Gastroesophageal sphincter (tissue), 4 donors: ENCODE data around the gene PLAU. TPM values are rescaled to one million over a fixed set of nuclear protein-coding genes. Genes with fewer than 3 reads are reported as not detected.
"Not testable (repeated sequence)": the region's sequence is repeated elsewhere in the genome, so short reads cannot be mapped to it uniquely, and the experiment has no call there.

Source experiments
- ATAC-seq: fragments of 150-250 bp; one replicate; pipeline ENCODE4 v1.9.1; 2016; ENCODE audit warnings: mild to moderate bottlenecking, moderate library complexity
- H3K27ac ChIP-seq, 4 donors: fragments of 200-600 bp; sonication (generic) in 3 of 4; 1 replicate in 3 of 4; 2 replicates in 1 of 4; pipeline ENCODE4 v1.5.1; 2016 to 2019
- H3K27me3 ChIP-seq: fragments of 200-600 bp; sonication (generic); one replicate; pipeline ENCODE4 v1.5.1; 2019
- H3K36me3 ChIP-seq, 2 donors: fragments of 200-600 bp; sonication (generic); one replicate each; pipeline ENCODE4 v1.5.1; 2019; ENCODE audit warnings: control low read depth in 1 of 2
- H3K4me1 ChIP-seq, 3 donors: fragments of 200-600 bp; sonication (generic); 1 replicate in 2 of 3; 2 replicates in 1 of 3; pipeline ENCODE4 v1.5.1; 2016 to 2019; ENCODE audit warnings: control low read depth in 2 of 3
- H3K4me3 ChIP-seq, 2 donors: fragments of 200-600 bp; sonication (generic); one replicate each; pipeline ENCODE4 v1.5.1; 2019; ENCODE audit warnings: mild to moderate bottlenecking in 1 of 2, moderate library complexity in 1 of 2
- H3K9me3 ChIP-seq, 3 donors: fragments of 200-600 bp; sonication (generic); one replicate each; pipeline ENCODE4 v1.5.1; 2017 to 2019; ENCODE audit warnings: control low read depth in 2 of 3
- EP300 ChIP-seq: sonication (generic); formaldehyde crosslinking; IDR thresholded peaks from one replicate; pipeline ENCODE4 v1.6.1; 2017; ENCODE audit warnings: antibody characterized with exemption, mild to moderate bottlenecking
- POLR2A ChIP-seq, 2 donors: fragments of 450-650 bp; IDR thresholded peaks; one replicate each; pipeline ENCODE4 v1.6.1; 2017; ENCODE audit warnings: antibody characterized with exemption in 2 of 2, mild to moderate bottlenecking in 2 of 2, moderate library complexity in 1 of 2
- POLR2AphosphoS5 ChIP-seq: sonication (generic); formaldehyde crosslinking; IDR thresholded peaks from one replicate; pipeline ENCODE4 v1.6.1; 2017; ENCODE audit warnings: antibody characterized with exemption
- WGBS, 2 donors: methylation state at CpG; one replicate each; pipeline ENCODE4 v1.1.5; 2018; ENCODE audit warnings: low coverage in 1 of 2; 5-methylcytosine and 5-hydroxymethylcytosine counted together
- total RNA-seq, 4 donors: library from RNA; depleted of rRNA; stranded (reverse); fragments of >200 nt; gene quantifications; one replicate each; pipeline ENCODE4 v1.1.0, GENCODE V29; 2016
- TF ChIP-seq, protein P1 (sequence below), 4 experiments: fragments of 200-600 bp in 2 of 4; fragments of 450-650 bp in 2 of 4; sonication (generic) in 1 of 4; IDR thresholded peaks; one replicate each; pipeline ENCODE4 v1.5.1; 2017 to 2019; ENCODE audit warnings: antibody characterized with exemption in 4 of 4, mild to moderate bottlenecking in 2 of 4, moderate library complexity in 2 of 4

Gene PLAU
- total RNA-seq, 4 donors from 2014 or later, result 1.1 to 43.3 (median 8.3) TPM

DNA sequence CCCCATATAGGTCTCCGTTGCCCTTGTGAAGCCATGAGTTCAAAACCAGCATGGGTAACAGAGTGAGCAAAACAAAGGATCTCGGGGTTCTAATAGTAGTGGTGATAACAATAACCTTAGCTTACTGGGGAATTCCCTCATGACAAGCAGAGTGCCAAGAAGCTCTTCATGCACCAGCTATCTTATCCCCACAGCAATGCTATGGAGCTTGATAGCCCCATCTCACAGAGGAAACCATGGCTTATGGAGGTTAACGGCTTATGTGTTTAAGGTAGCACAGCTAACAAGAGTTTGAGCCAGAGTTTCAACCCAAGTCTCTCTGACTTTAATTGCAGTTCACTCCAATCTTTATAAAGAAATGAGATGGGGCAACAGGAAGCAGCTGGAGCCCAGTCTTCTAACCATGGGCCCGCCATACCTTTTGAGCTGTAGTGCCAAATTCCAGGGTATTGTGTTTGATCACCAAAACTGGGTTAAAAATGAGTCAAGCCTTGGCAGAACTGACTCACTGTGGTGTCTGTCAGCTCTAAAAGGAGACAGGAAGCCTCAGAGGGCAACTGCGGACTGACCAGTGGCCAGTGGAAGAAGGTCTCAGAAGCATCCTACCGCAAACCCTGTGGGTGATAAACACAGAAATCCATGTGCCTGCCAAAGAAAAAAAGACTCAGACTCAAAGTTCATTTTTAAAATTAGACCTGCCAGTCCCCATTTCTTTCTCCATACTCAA, 16.5 kb upstream of the PLAU start:
- no peaks in the 10 kb centered on the region for H3K9me3 ChIP-seq
- no peak overlapping the region for H3K4me3 ChIP-seq
- TF ChIP-seq, protein P1, sequence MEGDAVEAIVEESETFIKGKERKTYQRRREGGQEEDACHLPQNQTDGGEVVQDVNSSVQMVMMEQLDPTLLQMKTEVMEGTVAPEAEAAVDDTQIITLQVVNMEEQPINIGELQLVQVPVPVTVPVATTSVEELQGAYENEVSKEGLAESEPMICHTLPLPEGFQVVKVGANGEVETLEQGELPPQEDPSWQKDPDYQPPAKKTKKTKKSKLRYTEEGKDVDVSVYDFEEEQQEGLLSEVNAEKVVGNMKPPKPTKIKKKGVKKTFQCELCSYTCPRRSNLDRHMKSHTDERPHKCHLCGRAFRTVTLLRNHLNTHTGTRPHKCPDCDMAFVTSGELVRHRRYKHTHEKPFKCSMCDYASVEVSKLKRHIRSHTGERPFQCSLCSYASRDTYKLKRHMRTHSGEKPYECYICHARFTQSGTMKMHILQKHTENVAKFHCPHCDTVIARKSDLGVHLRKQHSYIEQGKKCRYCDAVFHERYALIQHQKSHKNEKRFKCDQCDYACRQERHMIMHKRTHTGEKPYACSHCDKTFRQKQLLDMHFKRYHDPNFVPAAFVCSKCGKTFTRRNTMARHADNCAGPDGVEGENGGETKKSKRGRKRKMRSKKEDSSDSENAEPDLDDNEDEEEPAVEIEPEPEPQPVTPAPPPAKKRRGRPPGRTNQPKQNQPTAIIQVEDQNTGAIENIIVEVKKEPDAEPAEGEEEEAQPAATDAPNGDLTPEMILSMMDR (IDR thresholded peaks at IDR 0.05), result no peak
- TF ChIP-seq POLR2A (IDR thresholded peaks at IDR 0.05) (no peak), POLR2AphosphoS5 (no peak), EP300 (no peak)

DNA sequence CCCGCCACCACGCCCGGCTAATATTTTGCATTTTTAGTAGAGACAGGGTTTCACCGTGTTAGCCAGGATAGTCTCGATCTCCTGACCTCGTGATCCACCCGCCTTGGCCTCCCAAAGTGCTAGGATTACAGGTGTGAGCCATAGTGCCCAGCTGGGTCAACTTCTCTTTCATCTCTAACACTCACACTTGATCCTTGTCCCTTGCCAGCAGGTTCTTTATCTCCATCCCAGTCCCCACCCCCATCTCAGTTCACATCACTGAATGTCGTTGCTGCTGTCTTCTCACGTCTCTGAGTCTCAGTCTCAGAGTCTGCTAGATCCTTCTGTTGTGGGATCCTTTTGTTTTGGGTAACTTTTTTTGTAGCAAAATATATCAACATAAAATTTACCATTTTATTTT, 15.6 kb upstream of the PLAU start:
- H3K27me3 ChIP-seq, H3K9me3 ChIP-seq, ATAC-seq, H3K4me1 ChIP-seq, H3K36me3 ChIP-seq, H3K27ac ChIP-seq, H3K4me3 ChIP-seq: not testable (repeated sequence)
- 95 to 100% methylated on average over 1 to 9 of the region's 9 CpGs for WGBS, 2 donors

More for the DNA sequence above, 16.5 kb upstream of the PLAU start:
- Histone ChIP-seq H3K4me1 (no peaks in the 10 kb centered on the region), H3K27me3 (no peaks in the 10 kb centered on the region), H3K36me3 (no peaks in the 10 kb centered on the region), H3K27ac (no peak overlapping the region)
- no peak for ATAC-seq
- 66 to 92% methylated on average over 2 to 5 of the region's 6 CpGs for WGBS, 2 donors

DNA sequence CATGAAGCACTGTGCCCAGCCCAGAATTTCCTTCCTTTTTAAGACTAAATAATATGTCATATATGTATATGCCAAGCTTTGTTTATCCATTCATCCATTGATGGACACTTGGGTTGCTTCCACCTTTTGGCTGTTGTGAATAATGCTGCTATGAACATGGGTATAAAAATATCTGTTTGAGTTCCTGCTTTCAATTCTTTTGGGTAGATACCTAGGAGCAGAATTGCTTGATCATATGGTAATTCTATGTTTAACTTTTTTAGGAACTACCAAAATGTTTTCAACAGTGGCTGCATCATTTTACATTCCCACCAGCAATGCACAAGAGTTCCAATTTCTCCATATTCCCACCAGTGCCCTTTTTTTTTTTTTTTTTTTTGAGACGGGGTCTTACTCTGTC, 13.2 kb upstream of the PLAU start:
- Histone ChIP-seq H3K4me3 (no peak overlapping the region), H3K36me3 (no peaks in the 10 kb centered on the region), H3K9me3 (no peaks in the 10 kb centered on the region), H3K4me1 (no peaks in the 10 kb centered on the region), H3K27me3 (no peaks in the 10 kb centered on the region), H3K27ac (no peak overlapping the region)
- no peak for ATAC-seq
- WGBS, 2 donors, result 100% methylated on average over 1 of the region's 1 CpG; no CpG with 5 or more reads in 1 of the 2 donors
- no peak for TF ChIP-seq POLR2A (IDR thresholded peaks at IDR 0.05)
- TF ChIP-seq, protein P1 (IDR thresholded peaks at IDR 0.05), result no peak
- TF ChIP-seq POLR2AphosphoS5, result no peak
- TF ChIP-seq EP300, result no peak

DNA sequence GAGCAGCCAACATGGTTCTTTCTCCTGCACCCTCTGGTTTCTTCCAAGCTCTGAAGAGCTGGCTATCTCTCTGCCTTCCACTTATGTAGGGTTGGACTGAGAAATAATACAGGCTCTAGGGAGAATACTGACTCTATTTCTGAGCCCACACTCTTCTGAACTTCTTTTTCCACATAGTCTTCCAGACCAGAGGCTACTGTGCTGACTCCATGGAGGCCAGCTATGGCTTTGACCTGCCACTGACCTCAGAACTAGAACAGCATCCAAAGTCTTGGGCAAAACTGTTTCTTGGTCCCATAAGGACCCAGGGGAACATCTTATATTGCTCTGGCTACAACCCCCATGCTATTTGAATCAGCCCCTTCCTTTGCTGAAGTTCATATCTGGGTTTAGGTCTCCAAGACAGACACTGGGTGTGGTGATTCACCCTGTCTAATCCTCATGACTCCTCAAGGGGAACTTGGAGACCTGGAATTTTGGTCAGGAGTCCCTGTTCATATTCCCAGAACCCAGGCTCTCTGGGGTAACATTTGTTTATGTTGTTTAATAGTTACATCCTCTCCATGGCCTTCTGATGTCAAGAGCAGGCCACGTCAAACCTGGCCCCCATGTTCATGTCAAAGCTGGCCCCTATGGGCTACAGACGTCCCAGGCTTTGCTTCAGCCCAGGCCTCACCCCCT, 12.1 kb upstream of the PLAU start:
- no peaks in the 10 kb centered on the region for H3K36me3 ChIP-seq
- ATAC-seq, result no peak
- H3K4me3 ChIP-seq, result no peak overlapping the region
- TF ChIP-seq, protein P1 (IDR thresholded peaks at IDR 0.05), result no peak
- TF ChIP-seq EP300, result no peak
- TF ChIP-seq POLR2A (IDR thresholded peaks at IDR 0.05), result no peak
- TF ChIP-seq POLR2AphosphoS5, result no peak
- no peaks in the 10 kb centered on the region for H3K27me3 ChIP-seq
- 67 to 76% methylated on average over 1 to 2 of the region's 2 CpGs for WGBS, 2 donors
- no peak overlapping the region for H3K27ac ChIP-seq
- no peaks in the 10 kb centered on the region for H3K4me1 ChIP-seq
- H3K9me3 ChIP-seq, result no peaks in the 10 kb centered on the region

DNA sequence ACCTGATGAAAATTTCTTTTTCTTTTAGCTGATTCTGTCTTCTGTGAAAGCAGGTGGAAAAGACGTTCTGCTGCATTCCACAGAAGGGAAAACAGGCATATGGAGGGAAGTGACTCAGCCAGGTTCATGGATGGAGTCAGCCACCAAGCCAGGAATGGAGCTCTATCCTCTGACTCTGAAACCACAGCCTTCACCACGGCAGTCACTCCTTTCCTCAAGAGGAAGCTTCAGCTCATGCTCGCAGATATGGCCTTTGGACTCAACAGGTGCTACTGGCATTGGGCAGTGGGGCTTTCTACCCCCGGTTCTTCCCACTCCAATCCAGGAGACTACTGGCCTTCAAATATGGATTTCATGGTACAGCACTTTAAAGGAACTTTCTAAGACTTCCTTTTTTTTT, 11.5 kb upstream of the PLAU start:
- Histone ChIP-seq H3K4me1 (no peaks in the 10 kb centered on the region), H3K9me3 (no peaks in the 10 kb centered on the region), H3K36me3 (no peaks in the 10 kb centered on the region), H3K27ac (no peak overlapping the region), H3K4me3 (no peak overlapping the region), H3K27me3 (no peaks in the 10 kb centered on the region)
- no peak for ATAC-seq
- TF ChIP-seq POLR2AphosphoS5, result no peak
- no peak for TF ChIP-seq POLR2A (IDR thresholded peaks at IDR 0.05)
- TF ChIP-seq, protein P1 (IDR thresholded peaks at IDR 0.05), result no peak
- no peak for TF ChIP-seq EP300
- 72 to 76% methylated on average over 3 to 4 of the region's 4 CpGs for WGBS, 2 donors
